Activated naive CD8-positive, alpha-beta T cell treated with anti-CD3 and anti-CD28 coated beads, Interleukin-2, amount 50 U/mL, for 24 hours (primary cell): ENCODE results near the gene C16orf74.

ENCODE experiments used
- ATAC-seq: fragments of 150-1000 bp; cut with Tn5 transposase; one replicate; pipeline ENCODE4 v1.10.0; 2021
- DNase-seq: peaks from one replicate; pipeline ENCODE4 v3.0.0; 2021
- H3K27ac Mint-ChIP-seq: one replicate; pipeline ENCODE4 v1.8.0; 2021; ENCODE audit warnings: mild to moderate bottlenecking, mixed read lengths
- H3K27me3 Mint-ChIP-seq: one replicate; pipeline ENCODE4 v1.8.0; 2021; ENCODE audit warnings: mixed read lengths
- H3K36me3 Mint-ChIP-seq: one replicate; pipeline ENCODE4 v1.8.0; 2021; ENCODE audit warnings: low read depth, mixed read lengths
- H3K4me1 Mint-ChIP-seq: one replicate; pipeline ENCODE4 v1.8.0; 2021; ENCODE audit warnings: mixed read lengths
- H3K4me3 Mint-ChIP-seq: one replicate; pipeline ENCODE4 v1.8.0; 2021; ENCODE audit warnings: mild to moderate bottlenecking, moderate library complexity, mixed read lengths
- H3K9me3 Mint-ChIP-seq: one replicate; pipeline ENCODE4 v1.8.0; 2021; ENCODE audit warnings: mixed read lengths

The C16orf74 gene

DNA sequence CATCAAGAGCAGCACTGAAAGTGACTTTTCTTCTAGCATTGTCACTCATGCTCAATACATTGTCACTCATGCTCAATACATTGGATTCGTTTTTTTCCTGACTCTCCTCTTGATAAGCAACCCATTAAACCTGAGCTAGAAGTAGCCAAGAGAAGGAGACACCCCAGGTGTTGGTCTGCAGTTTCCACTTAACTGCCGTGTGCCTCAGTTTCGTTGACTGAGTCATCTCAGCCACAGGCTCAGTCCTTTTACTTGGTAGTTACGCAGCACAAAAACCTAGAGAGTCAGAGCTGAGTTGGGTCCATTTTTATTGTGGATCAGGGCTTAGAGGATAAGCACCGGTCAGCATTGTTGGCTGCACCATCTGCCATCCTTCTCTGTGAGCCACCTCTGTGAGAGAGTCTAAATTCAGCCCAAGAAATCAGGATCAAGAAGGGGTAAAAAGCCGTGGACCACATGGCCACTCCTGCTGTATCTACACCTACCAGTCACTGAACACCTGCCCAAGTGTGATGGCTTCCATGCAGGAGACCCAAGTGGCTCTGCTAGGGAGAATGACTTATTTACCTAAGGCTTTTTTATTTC, 73.4 kb downstream of the C16orf74 start:
- H3K4me3 Mint-ChIP-seq = no peak overlapping the region
- peaks cover 56% of the 10 kb centered on the region for H3K36me3 Mint-ChIP-seq
- no peaks in the 10 kb centered on the region for H3K9me3 Mint-ChIP-seq
- DNase-seq (no peak), ATAC-seq (no peak)
- peaks cover 19% of the 10 kb centered on the region for H3K4me1 Mint-ChIP-seq
- peak overlapping the region; percentile 46 for H3K27ac Mint-ChIP-seq
- no peaks in the 10 kb centered on the region for H3K27me3 Mint-ChIP-seq

DNA sequence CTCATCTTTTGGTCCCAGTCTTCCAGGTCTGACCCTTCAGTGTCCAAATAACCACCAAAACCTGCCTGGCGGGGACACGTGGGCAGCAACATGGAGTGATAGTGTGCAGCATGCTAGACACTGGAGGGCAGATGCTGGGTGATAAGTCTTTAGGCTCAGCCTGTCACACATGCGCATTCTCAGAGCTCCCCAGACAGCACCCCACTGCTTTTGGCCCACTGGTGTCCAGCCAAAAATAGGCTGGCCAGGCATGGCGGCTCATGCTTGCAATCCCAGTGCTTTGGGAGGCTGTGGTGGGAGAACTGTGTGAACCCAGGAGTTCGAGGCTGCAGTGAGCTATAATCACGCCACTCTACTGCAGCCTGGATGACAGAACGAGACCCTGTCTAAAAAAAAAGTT, 74.4 kb downstream of the C16orf74 start:
- Mint-ChIP-seq H3K36me3 (peaks cover 60% of the 10 kb centered on the region), H3K9me3 (no peaks in the 10 kb centered on the region), H3K4me1 (peaks cover 19% of the 10 kb centered on the region), H3K27ac (no peak overlapping the region), H3K27me3 (no peaks in the 10 kb centered on the region), H3K4me3 (no peak overlapping the region)
- no peak for ATAC-seq
- no peak for DNase-seq

DNA sequence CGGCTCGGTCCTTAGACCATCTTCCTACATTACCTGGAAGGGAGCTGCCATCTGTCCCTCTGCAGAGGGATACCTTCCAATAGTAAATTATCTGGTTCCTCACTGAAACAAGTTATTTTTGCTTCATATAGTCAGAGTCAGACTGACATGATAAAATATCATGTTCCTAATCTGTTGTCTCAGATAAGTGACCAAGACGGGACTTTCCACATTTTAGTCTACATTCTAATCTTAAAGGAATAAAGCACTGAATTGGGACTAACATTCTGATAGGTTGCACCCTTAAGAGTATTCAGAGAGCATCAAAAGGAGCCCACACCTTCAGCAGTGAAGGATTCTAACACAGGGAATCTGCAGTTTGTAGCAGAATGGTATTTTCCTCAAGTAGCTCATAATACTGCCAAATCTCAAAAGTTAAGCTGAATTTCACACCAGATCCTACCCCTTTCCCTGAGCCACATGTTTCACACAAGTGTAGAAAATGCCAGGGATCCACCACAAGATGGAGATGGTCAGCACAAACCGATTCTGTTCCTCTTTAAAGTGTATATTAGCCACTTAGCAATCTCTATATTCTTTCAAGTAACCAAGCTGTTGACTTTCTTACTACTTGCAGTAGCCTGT, 75.5 kb downstream of the C16orf74 start:
- no peaks in the 10 kb centered on the region for H3K9me3 Mint-ChIP-seq
- H3K27ac Mint-ChIP-seq = peak overlapping the region; percentile 34
- peaks cover 15% of the 10 kb centered on the region for H3K4me1 Mint-ChIP-seq
- H3K4me3 Mint-ChIP-seq = no peak overlapping the region
- ATAC-seq = no peak
- no peak for DNase-seq
- no peaks in the 10 kb centered on the region for H3K27me3 Mint-ChIP-seq
- peaks cover 58% of the 10 kb centered on the region for H3K36me3 Mint-ChIP-seq

DNA sequence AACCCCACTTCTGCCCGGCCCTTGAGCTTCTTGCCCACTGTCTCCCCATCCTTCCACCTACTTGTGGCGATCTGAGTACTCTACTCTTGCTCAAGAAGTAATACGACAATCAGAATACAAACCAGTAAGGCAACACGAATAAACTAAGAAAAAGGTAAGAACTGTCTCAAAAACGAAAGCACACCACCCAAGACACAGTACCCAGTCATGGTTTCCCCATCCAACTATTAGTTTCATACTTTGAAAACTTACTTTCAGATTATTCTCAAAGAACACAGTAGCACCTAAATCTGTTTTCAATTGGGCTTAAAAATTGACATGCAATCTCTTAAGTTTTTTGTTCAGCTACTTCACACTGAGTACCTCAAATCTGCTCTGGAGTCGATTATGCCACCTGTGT, 76.1 kb downstream of the C16orf74 start:
- DNase-seq = no peak
- H3K4me1 Mint-ChIP-seq = peaks cover 15% of the 10 kb centered on the region
- H3K36me3 Mint-ChIP-seq = peaks cover 62% of the 10 kb centered on the region
- ATAC-seq = no peak
- H3K27me3 Mint-ChIP-seq = no peaks in the 10 kb centered on the region
- H3K9me3 Mint-ChIP-seq = no peaks in the 10 kb centered on the region
- no peak overlapping the region for H3K4me3 Mint-ChIP-seq
- H3K27ac Mint-ChIP-seq = peak overlapping the region; percentile 34

DNA sequence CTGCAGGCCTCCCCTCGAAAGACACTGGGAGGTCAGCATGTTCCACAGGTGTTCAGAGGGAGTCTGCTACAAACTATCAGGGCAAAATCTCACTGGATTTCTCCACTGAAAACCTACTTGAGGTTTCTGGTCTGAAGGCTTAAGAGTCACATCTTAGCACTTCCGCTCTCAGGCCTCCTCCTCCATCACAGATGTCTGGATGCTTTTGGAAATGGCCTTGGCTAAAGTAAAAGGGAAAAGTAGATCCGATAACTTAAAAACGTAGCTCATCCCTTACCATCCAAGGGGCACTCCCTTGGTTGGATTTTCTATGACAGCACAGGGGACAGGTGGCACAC, 76.5 kb downstream of the C16orf74 start:
- peak overlapping the region; percentile 52 for H3K27ac Mint-ChIP-seq
- no peak overlapping the region for H3K4me3 Mint-ChIP-seq
- H3K36me3 Mint-ChIP-seq = peaks cover 58% of the 10 kb centered on the region
- no peaks in the 10 kb centered on the region for H3K27me3 Mint-ChIP-seq
- ATAC-seq (no peak), DNase-seq (no peak)
- peaks cover 15% of the 10 kb centered on the region for H3K4me1 Mint-ChIP-seq
- no peaks in the 10 kb centered on the region for H3K9me3 Mint-ChIP-seq

DNA sequence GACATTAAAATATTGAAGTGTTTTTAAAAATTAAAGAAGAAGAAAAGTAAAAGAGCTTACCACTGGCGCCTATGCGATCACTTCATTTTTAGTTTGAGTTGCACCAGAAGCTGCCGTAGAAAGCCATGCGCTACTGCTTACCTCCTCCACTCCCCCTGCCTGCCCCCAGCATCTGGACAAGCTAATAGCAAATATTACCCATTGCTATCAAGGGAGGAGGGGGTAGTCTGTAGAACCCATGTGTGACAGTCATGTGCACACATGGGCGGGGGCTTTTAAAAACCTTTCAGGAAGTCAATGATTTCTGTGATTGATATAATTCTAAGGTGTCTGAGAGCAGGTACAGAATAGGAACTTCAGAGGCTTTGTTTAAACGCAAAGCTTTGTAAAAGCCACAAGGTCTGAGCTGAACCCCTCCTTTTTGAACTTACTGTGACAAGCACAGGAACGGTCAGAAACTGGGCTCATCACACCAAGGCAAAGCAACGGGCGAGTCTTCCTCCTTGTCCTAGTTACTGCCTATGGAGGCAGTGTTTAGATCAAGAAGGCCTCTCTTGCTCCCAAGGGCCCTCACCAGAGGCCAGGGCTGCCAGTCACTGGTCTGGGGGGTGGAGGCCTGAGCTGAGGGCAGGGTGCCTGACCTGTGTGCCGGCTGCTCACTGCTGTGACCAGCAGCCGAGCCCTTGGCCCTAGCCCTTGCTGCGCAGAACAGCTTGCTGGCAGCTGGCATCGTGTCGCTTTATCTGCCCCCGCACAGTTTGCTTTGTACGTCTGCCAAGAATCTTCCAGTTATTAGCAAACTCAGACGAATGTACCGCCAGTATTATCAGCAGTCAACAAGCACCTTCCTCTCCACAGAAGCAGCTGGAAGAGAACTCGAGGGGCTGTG, 77.1 kb downstream of the C16orf74 start:
- H3K36me3 Mint-ChIP-seq = peaks cover 53% of the 10 kb centered on the region
- no peak for ATAC-seq
- H3K27me3 Mint-ChIP-seq = no peaks in the 10 kb centered on the region
- no peaks in the 10 kb centered on the region for H3K9me3 Mint-ChIP-seq
- H3K27ac Mint-ChIP-seq = peak overlapping the region; percentile 52
- no peak overlapping the region for H3K4me3 Mint-ChIP-seq
- peaks cover 15% of the 10 kb centered on the region for H3K4me1 Mint-ChIP-seq
- DNase-seq = no peak

DNA sequence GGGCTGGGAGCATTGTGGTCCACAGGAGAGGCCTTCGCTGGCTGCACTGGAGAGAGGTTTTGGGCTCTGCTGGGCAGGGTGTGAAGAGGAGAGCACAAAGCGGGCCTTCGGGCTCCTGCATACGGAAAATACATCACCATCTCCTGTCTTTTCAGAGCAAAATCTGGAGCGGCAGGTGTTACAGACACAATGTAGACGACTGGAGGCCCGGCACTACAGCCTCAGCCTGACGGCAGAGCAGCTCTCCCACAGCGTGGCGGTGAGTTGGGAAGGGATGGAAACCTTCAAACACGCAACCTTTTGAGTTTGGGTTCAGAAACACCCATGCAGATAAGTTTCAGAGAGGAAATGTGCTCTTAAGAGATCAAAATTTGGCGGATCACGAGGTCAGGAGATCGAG, 80.1 kb downstream of the C16orf74 start:
- H3K27ac Mint-ChIP-seq = no peak overlapping the region

DNA sequence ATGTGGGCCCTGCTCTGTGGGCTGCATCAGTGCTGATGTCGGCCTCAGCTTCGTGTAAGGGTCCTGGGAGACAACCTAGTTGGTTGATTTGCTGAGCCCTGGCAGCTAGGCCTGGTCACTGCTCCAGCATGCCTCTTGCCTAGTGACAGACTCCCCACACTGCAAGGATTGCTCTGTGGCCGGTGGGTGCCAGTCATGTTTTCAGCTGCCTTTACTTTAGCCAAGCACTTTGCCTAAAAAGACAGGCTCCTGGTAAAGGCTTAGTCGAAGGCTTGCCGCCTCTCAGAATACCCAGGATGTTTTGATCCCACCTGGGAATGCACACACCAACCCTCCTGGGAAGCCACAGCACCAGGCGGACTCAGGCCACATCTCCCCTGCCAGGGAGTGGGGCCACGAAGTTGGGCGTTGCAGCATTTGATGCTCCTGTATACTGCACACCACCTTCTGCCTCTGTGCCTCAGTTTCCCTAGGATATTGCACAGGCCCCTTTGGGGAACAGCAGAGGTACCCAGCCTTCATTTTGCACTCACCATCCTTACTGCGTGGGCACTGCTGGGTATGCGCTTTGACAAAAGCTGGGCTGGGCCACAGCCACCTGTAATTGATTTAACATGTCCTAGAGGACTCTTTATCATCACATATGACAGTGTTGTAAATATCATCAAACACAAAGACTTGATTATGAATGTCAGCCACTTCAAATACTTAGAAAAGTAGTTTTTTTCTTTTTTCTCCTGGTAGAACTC, 82.0 kb downstream of the C16orf74 start:
- ATAC-seq = peak; percentile 20
- H3K27me3 Mint-ChIP-seq = no peaks in the 10 kb centered on the region
- DNase-seq = no peak
- peaks cover 40% of the 10 kb centered on the region for H3K36me3 Mint-ChIP-seq
- peak overlapping the region; percentile 28 for H3K27ac Mint-ChIP-seq
- H3K4me1 Mint-ChIP-seq = no peaks in the 10 kb centered on the region
- no peaks in the 10 kb centered on the region for H3K9me3 Mint-ChIP-seq
- H3K4me3 Mint-ChIP-seq = no peak overlapping the region

More for the DNA sequence above, 80.1 kb downstream of the C16orf74 start:
- Mint-ChIP-seq H3K9me3 (no peaks in the 10 kb centered on the region), H3K36me3 (peaks cover 50% of the 10 kb centered on the region), H3K4me1 (peaks cover 9% of the 10 kb centered on the region), H3K27me3 (no peaks in the 10 kb centered on the region), H3K4me3 (no peak overlapping the region)
- ATAC-seq = no peak
- no peak for DNase-seq

DNA sequence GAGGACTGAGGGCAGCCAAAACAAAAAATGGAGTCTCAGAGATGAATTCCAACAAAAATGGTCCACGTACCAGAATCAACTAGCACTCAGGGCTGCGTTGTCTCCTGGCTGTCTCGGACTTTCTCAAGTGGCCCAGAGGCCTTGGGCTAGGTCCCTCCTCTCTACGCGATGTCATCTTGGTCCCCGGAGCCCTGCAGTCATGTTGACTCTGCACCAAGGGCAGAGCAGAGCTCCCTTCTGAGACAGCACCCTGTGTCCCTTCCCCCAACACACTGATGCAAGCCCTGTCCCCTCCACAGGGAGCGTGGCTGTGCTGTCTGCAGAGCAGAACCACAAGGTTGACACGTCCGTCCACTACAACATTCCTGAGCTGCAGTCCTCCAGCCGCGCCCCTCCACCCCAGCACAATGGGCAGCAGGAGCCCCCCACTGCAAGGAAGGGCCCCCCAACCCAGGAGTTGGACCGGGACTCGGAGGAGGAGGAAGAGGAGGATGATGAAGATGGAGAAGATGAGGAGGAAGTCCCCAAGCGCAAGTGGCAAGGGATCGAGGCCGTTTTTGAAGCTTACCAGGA, 83.0 kb downstream of the C16orf74 start:
- no peak for DNase-seq
- ATAC-seq = no peak
- Mint-ChIP-seq H3K9me3 (no peaks in the 10 kb centered on the region), H3K36me3 (peaks cover 37% of the 10 kb centered on the region), H3K4me3 (no peak overlapping the region), H3K27ac (no peak overlapping the region), H3K27me3 (no peaks in the 10 kb centered on the region), H3K4me1 (no peaks in the 10 kb centered on the region)

DNA sequence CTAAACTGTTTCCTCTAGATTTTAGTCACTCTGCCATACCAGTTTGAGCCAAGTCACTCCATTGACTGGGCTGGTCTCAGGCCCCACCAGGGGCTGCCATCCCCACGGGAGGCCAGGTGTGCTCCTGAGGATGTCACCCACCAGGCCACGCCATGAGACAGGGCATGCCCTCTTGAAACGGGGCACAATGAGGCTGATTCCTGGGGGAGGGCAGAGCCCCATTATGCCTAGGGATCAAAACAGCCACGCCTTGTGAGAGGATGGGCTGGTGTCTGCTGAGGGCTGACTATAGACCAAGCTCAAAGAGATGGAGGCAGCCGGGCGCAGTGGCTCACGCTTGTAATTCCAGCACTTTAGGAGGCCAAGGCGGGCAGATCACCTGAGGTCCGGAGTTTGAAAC, 83.6 kb downstream of the C16orf74 start:
- H3K27ac Mint-ChIP-seq = no peak overlapping the region
- ATAC-seq (no peak), DNase-seq (no peak)
- H3K4me1 Mint-ChIP-seq = no peaks in the 10 kb centered on the region
- no peaks in the 10 kb centered on the region for H3K27me3 Mint-ChIP-seq
- H3K36me3 Mint-ChIP-seq = peaks cover 32% of the 10 kb centered on the region
- H3K9me3 Mint-ChIP-seq = no peaks in the 10 kb centered on the region
- no peak overlapping the region for H3K4me3 Mint-ChIP-seq

DNA sequence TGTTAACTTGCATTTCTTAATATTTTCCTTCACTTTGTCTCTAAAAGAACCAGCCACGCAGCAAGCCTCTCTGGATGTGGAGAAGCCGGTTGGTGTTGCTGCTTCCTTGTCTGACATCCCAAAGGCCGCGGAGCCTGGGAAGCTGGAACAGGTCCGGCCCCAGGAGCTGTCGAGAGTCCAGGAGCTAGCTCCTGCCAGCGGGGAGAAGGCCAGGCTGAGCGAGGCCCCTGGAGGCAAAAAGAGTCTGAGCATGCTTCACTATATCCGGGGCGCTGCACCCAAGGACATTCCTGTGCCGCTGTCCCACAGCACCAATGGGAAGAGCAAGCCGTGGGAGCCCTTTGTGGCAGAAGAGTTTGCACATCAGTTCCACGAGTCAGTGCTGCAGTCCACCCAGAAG, 85.0 kb downstream of the C16orf74 start:
- Mint-ChIP-seq H3K36me3 (peaks cover 28% of the 10 kb centered on the region), H3K4me1 (no peaks in the 10 kb centered on the region), H3K4me3 (no peak overlapping the region), H3K9me3 (no peaks in the 10 kb centered on the region), H3K27me3 (no peaks in the 10 kb centered on the region), H3K27ac (no peak overlapping the region)
- ATAC-seq (no peak), DNase-seq (no peak)

DNA sequence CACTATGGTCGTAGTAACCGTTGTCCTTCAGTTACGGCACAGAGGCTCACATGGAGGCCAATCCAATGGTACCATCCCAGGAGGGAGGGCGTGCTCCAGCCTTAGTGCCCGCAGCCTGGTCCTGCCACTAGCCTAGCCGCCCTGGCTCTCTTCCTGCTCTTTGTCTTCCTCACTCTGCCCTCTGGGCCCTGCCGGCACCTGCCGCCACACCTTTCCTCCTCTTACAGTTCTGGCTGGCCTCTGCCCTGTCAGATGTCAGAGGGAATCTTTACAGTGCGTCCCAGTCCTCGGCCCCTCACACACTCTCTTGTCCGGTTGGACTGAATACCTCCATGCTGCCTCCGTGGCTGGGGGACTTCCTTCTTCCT, 85.5 kb downstream of the C16orf74 start:
- no peak overlapping the region for H3K4me3 Mint-ChIP-seq
- DNase-seq (no peak), ATAC-seq (no peak)
- H3K36me3 Mint-ChIP-seq = peaks cover 22% of the 10 kb centered on the region
- no peaks in the 10 kb centered on the region for H3K9me3 Mint-ChIP-seq
- no peaks in the 10 kb centered on the region for H3K27me3 Mint-ChIP-seq
- H3K27ac Mint-ChIP-seq = no peak overlapping the region
- no peaks in the 10 kb centered on the region for H3K4me1 Mint-ChIP-seq

DNA sequence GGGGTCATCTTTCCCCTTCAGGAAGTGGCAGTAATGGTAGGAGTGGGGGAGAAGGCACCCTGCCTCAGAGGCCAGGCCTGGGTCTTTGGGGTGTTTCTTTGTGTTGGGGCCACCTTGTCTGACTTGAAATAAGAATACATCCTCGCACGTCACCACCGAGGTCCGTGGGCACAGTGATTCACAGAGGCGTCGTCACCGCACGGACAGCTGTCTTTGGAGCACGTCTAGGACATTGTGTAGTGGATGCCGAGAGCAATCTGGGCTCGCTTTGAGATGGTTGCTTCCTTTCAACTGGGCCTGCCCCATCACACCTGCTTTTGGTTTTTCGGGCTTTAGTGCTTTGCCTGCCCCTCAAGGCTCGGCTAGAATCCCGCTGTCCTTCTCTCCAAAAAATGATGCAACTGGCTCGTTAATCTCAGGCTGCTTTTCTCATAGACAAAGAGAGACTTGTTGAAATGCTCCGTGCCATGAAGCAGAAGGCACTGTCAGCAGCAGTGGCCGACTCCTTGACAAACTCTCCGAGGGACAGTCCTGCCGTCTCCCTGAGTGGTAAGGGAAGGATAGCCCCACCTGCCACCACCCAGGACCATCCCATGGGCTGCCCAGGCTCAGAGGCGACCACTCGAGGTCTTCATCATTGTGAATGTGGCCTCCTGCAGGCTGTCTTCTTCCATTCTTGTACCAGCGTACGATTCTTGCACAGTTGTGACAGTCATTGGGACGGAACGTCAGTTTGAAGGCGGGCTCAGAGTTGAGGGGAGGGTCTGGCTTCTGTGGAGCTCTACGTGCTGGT, 86.1 kb downstream of the C16orf74 start:
- Mint-ChIP-seq H3K4me1 (no peaks in the 10 kb centered on the region), H3K27ac (peak overlapping the region; percentile 44), H3K36me3 (peaks cover 17% of the 10 kb centered on the region), H3K9me3 (no peaks in the 10 kb centered on the region), H3K27me3 (no peaks in the 10 kb centered on the region), H3K4me3 (no peak overlapping the region)
- ATAC-seq = no peak
- DNase-seq = no peak

DNA sequence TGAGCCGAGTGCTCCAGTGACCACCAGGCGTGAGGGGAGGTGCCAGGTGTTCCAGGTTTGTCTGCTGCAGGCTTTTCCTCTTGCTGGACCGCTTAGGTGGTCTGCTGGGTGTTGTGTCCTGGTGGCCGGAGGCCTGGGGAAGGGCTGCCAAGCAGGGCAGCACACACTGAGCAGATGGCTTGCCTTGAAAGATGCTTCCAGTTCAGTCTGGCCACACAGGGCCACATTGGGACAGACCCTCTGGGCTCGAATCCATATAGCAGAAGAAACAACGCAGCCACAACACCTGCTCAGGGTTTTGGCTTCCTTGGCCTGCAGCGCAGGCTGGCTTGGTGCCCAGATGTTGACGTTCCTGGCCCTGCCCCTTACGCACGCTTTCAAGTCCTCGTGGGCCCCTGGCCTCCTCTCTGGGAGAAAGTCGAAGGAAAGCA, 87.0 kb downstream of the C16orf74 start:
- no peaks in the 10 kb centered on the region for H3K4me1 Mint-ChIP-seq
- no peak overlapping the region for H3K4me3 Mint-ChIP-seq
- DNase-seq = no peak
- no peak for ATAC-seq
- H3K9me3 Mint-ChIP-seq = no peaks in the 10 kb centered on the region
- H3K27ac Mint-ChIP-seq = no peak overlapping the region
- no peaks in the 10 kb centered on the region for H3K27me3 Mint-ChIP-seq
- H3K36me3 Mint-ChIP-seq = peaks cover 17% of the 10 kb centered on the region
